ENCODE results near the gene C2CD4A. TPM values are rescaled to one million over a fixed set of nuclear protein-coding genes. Genes with fewer than 3 reads are reported as not detected.
A peak's percentile ranks its signal among the peaks of the same experiment; 100 is the strongest.
"Not testable (repeated sequence)": the region's sequence is repeated elsewhere in the genome, so short reads cannot be mapped to it uniquely, and the experiment has no call there.

The C2CD4A gene
- total and polyA plus RNA-seq, 4 experiments from 2014 or later, result 0.08 to 0.11 TPM; not detected in 2

DNA sequence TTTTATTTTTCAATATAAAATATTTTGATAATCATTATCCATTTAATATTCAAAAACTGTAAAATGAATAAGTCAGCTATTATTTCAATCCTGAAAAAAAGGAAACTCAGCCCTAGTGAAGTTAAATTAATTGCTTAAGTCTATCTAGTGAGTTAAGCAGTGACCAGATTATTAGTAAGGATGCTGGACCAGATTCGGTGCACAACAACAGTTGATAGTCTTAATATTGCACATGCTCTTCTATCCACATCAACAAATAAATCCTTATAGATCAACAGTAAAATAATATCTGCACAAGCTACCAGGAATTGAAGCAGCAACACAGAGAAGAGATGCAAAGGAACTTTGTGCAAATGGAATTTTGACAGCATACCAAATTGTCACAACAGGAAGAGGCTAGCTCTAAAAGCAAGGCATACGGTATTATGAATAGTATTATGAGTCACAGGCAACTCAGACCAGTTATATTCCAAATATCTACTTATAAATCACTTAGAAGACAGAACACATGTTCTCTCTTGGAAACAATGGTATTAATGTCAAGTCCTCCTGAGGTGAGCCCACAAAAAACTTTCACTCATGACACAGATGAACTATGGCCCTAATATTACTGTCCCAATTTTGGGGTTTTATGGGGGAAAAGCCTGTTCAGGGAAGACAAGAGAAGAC is 31.4 kb upstream of the C2CD4A start:
- Histone ChIP-seq H3K27me3 (ENCODE audit: insufficient read depth, low read length) (no peaks in the 10 kb centered on the region), H3K4me3 (ENCODE audit: low read length in 2 of 2) (no peak overlapping the region), H3K36me3 (ENCODE audit: insufficient read depth, low read length) (peaks cover 6% of the 10 kb centered on the region), H3K27ac (ENCODE audit: low read depth, low read length) (no peak overlapping the region), H3K4me1 (ENCODE audit: insufficient read depth, low read length) (peaks cover 10% of the 10 kb centered on the region), H3K9me3 (ENCODE audit: control insufficient read depth in 1 of 2, low read length in 2 of 2) (no peaks in the 10 kb centered on the region)
- DNase-seq, result no peak
- Mint-ChIP-seq H3K27ac (peak overlapping the region in 3 of 7 donors; percentile 5 to 62 (median 32)), H3K4me1 (peaks cover 7 to 18% (median 15%) of the 10 kb centered on the region in 4 donors), H3K4me3 (no peak overlapping the region), H3K9me3 (peaks cover 0 to 4% (median 0%) of the 10 kb centered on the region in 8 donors), H3K27me3 (no peaks in the 10 kb centered on the region), H3K36me3 (peaks cover 37 to 40% of the 10 kb centered on the region in 2 donors)
- POLR2A ChIA-PET (ENCODE audit: partially characterized antibody), result interaction anchor here (2.8 kb wide), 1 partner anchor 25 kb away, joined by 10 read pairs; the partner anchor contains the start of gene VPS13C
- CTCF ChIA-PET (ENCODE audit: partially characterized antibody), result interaction anchor here (0.9 to 1.1 kb wide), 2 partner anchors 25 to 32 kb away, joined by 3 read pairs; partner anchors contain the start of genes C2CD4A and VPS13C
- intact Hi-C loops (cut with micrococcal nuclease), result no loop called here

DNA sequence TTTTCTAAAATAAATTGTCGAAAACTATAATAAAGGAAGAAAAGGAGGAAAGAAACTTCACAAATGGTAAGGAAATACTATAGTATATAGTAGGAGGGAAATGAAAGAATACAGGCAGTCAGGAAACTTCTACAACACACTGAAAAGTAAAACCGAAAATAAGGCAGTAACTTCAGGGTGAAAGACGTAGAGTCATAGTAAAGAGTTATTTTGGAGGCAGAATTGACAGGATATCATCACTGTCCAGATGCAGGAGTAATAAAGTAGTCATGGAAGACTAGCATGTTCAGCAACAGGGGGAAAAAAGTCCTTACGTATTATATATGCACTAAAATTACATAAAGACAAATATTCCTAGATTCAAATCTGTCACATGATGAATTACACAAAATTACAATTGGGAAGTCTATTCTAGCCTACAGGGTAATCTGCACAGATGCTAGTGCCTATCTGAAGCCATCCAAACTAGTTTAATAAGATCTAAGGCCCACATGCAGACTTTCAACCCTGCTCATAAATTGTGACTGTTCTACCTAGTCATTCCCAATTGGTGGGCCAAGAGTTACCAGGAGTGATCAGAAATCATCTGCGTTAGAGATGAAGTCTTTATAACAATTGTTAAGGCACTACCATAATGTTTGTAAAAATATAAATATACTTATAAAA is 20.6 kb upstream of the C2CD4A start:
- Mint-ChIP-seq H3K4me3 (peak overlapping the region in 6 of 8 donors; percentile 3 to 67 (median 50)), H3K27me3 (no peaks in the 10 kb centered on the region), H3K36me3 (peaks cover 5 to 7% of the 10 kb centered on the region in 2 donors), H3K9me3 (peaks cover 0 to 4% (median 0%) of the 10 kb centered on the region in 8 donors), H3K27ac (peak overlapping the region in 6 of 7 donors; percentile 1 to 75 (median 36)), H3K4me1 (peaks cover 25 to 46% (median 27%) of the 10 kb centered on the region in 4 donors)
- Histone ChIP-seq H3K4me1 (ENCODE audit: insufficient read depth, low read length) (peaks cover 32% of the 10 kb centered on the region), H3K36me3 (ENCODE audit: insufficient read depth, low read length) (no peaks in the 10 kb centered on the region), H3K4me3 (ENCODE audit: low read length in 2 of 2) (no peak overlapping the region), H3K27ac (ENCODE audit: low read depth, low read length) (no peak overlapping the region), H3K27me3 (ENCODE audit: insufficient read depth, low read length) (no peaks in the 10 kb centered on the region), H3K9me3 (ENCODE audit: control insufficient read depth in 1 of 2, low read length in 2 of 2) (no peaks in the 10 kb centered on the region)
- no peak for DNase-seq
- ChIA-PET POLR2A (ENCODE audit: partially characterized antibody) (no interaction called here), CTCF (ENCODE audit: partially characterized antibody) (no interaction called here)
- intact Hi-C loops (cut with micrococcal nuclease), result loop anchor here (2.0 kb wide), 1 partner anchor 15 kb away; the partner anchor contains the start of gene VPS13C

DNA sequence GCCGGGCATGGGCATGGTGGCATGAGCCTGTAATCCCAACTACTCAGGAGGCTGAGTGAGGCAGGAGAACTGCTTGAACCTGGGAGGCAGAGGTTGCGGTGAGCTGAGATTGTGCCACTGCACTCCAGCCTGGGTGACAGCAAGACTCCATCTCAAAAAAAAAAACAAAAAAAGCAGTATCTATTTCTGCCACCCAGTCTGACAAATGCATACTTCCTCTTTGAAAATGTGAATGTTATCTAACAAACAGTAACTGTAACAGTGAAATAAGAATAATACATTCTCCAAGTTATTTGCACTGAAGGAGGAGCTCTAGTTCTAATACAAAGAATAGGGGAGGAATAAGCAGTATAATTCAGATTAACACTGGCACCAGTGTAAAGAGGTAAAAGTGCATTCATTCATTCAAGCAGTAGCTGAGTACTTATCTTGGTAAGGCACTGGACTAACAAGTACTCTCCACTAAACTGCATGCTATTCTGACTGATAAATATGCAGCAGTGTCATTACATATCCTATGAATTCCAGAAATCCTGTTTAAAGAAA is 19.4 kb upstream of the C2CD4A start:
- Histone ChIP-seq H3K4me3 (ENCODE audit: low read length in 2 of 2) (no peak overlapping the region), H3K4me1 (ENCODE audit: insufficient read depth, low read length) (peaks cover 37% of the 10 kb centered on the region), H3K36me3 (ENCODE audit: insufficient read depth, low read length) (no peaks in the 10 kb centered on the region), H3K27me3 (ENCODE audit: insufficient read depth, low read length) (no peaks in the 10 kb centered on the region), H3K9me3 (ENCODE audit: control insufficient read depth in 1 of 2, low read length in 2 of 2) (no peaks in the 10 kb centered on the region), H3K27ac (ENCODE audit: low read depth, low read length) (no peak overlapping the region)
- CTCF ChIA-PET (ENCODE audit: partially characterized antibody), result interaction anchor here (1.2 kb wide), 1 partner anchor 207 kb away, joined by 4 read pairs; no protein-coding TSS in a partner anchor
- H3K4me1 Mint-ChIP-seq, result peaks cover 27 to 53% (median 31%) of the 10 kb centered on the region in 4 donors
- H3K27me3 Mint-ChIP-seq, result no peaks in the 10 kb centered on the region
- POLR2A ChIA-PET (ENCODE audit: partially characterized antibody), result interaction anchor here (1.1 kb wide), 1 partner anchor 13 kb away, joined by 3 read pairs; the partner anchor contains the start of gene VPS13C
- H3K27ac Mint-ChIP-seq, result peak overlapping the region in 3 of 7 donors; percentile 23 to 60 (median 50)
- intact Hi-C loops (cut with micrococcal nuclease), result loop anchor here (2.0 kb wide), 1 partner anchor 13 kb away; the partner anchor contains the start of gene VPS13C
- H3K4me3 Mint-ChIP-seq, result peak overlapping the region in 1 of 8 donors; percentile 68
- peaks cover 5 to 7% of the 10 kb centered on the region in 2 donors for H3K36me3 Mint-ChIP-seq
- H3K9me3 Mint-ChIP-seq, result peaks cover 0 to 4% (median 0%) of the 10 kb centered on the region in 8 donors
- DNase-seq, result no peak

DNA sequence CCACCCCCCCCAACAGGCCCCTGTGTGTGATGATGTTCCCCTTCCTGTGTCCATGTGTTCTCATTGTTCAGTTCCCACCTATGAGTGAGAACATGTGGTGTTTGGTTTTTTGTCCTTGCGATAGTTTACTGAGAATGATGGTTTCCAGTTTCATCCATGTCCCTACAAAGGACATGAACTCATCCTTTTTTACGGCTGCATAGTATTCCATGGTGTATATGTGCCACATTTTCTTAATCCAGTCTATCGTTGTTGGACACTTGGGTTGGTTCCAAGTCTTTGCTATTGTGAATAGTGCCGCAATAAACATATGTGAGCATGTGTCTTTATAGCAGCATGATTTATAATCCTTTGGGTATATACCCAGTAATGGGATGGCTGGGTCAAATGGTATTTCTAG is 18.5 kb upstream of the C2CD4A start:
- H3K9me3 Mint-ChIP-seq; H3K36me3 ChIP-seq (ENCODE audit: insufficient read depth, low read length); H3K27ac ChIP-seq (ENCODE audit: low read depth, low read length); CTCF ChIA-PET (ENCODE audit: partially characterized antibody); intact Hi-C loops (cut with micrococcal nuclease); H3K4me3 Mint-ChIP-seq; H3K36me3 Mint-ChIP-seq; H3K27me3 Mint-ChIP-seq; H3K9me3 ChIP-seq (ENCODE audit: control insufficient read depth in 1 of 2, low read length in 2 of 2); H3K4me3 ChIP-seq (ENCODE audit: low read length in 2 of 2); DNase-seq; POLR2A ChIA-PET (ENCODE audit: partially characterized antibody); H3K27me3 ChIP-seq (ENCODE audit: insufficient read depth, low read length): not testable (repeated sequence)
- Mint-ChIP-seq H3K4me1 (peaks cover 28 to 60% (median 36%) of the 10 kb centered on the region in 4 donors), H3K27ac (peak overlapping the region in 1 of 7 donors; percentile 60)
- peaks cover 45% of the 10 kb centered on the region for H3K4me1 ChIP-seq (ENCODE audit: insufficient read depth, low read length)

DNA sequence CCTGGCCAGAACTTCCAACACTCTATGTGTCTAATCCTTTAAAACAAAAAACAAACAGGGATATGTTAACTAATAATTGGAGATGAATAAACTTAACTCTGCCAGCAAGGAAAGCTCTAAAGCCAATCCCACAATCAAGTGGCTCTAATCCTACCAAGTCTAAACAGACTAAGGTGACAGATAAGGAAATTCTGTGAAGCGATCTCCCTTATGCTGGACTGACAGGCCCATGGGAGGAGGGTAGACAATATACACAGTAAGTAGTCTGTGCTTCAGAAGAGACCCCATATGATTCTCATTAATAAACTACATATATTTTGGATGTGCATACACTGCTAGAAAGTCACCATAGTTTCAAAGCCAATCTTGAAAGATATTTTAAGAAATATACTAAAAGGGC is 16.7 kb upstream of the C2CD4A start:
- intact Hi-C loops (cut with micrococcal nuclease), result no loop called here
- H3K4me3 Mint-ChIP-seq, result no peak overlapping the region
- peaks cover 0 to 4% (median 0%) of the 10 kb centered on the region in 8 donors for H3K9me3 Mint-ChIP-seq
- H3K27ac ChIP-seq (ENCODE audit: low read depth, low read length), result no peak overlapping the region
- peaks cover 5 to 6% of the 10 kb centered on the region in 2 donors for H3K36me3 Mint-ChIP-seq
- DNase-seq, result no peak
- H3K27me3 Mint-ChIP-seq, result no peaks in the 10 kb centered on the region
- no peak overlapping the region for H3K4me3 ChIP-seq (ENCODE audit: low read length in 2 of 2)
- no peaks in the 10 kb centered on the region for H3K27me3 ChIP-seq (ENCODE audit: insufficient read depth, low read length)
- H3K4me1 Mint-ChIP-seq, result peaks cover 38 to 68% (median 50%) of the 10 kb centered on the region in 4 donors
- peak overlapping the region in 4 of 7 donors; percentile 9 to 72 (median 18) for H3K27ac Mint-ChIP-seq
- H3K9me3 ChIP-seq (ENCODE audit: control insufficient read depth in 1 of 2, low read length in 2 of 2), result no peaks in the 10 kb centered on the region
- CTCF ChIA-PET (ENCODE audit: partially characterized antibody), result no interaction called here
- no peaks in the 10 kb centered on the region for H3K36me3 ChIP-seq (ENCODE audit: insufficient read depth, low read length)
- H3K4me1 ChIP-seq (ENCODE audit: insufficient read depth, low read length), result peaks cover 50% of the 10 kb centered on the region
- POLR2A ChIA-PET (ENCODE audit: partially characterized antibody), result no interaction called here

DNA sequence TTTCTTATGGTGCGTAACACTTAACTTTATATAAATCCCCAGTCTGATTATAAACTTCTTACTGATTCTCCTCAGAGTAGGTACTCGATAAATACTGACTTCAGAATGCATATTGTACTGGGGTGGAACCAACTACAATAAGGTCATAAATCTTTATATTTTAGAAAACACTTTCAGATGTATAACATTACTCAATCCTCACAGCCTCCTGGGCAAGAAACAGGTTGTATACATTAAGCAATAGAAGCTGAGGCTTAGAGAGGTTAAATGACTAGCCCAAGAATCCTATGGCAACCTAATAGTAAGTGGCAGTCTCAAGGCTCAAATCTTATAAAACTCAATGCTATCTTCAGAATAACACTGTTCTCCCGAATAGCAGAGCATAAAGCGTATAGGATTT is 15.6 kb upstream of the C2CD4A start:
- Histone ChIP-seq H3K27ac (ENCODE audit: low read depth, low read length) (no peak overlapping the region), H3K4me1 (ENCODE audit: insufficient read depth, low read length) (peaks cover 47% of the 10 kb centered on the region), H3K4me3 (ENCODE audit: low read length in 2 of 2) (no peak overlapping the region), H3K27me3 (ENCODE audit: insufficient read depth, low read length) (no peaks in the 10 kb centered on the region), H3K9me3 (ENCODE audit: control insufficient read depth in 1 of 2, low read length in 2 of 2) (no peaks in the 10 kb centered on the region), H3K36me3 (ENCODE audit: insufficient read depth, low read length) (no peaks in the 10 kb centered on the region)
- Mint-ChIP-seq H3K27me3 (no peaks in the 10 kb centered on the region), H3K27ac (peak overlapping the region in 2 of 7 donors; percentile 1 to 9), H3K4me3 (peak overlapping the region in 1 of 8 donors; percentile 6), H3K4me1 (peaks cover 34 to 68% (median 48%) of the 10 kb centered on the region in 4 donors), H3K36me3 (peaks cover 5 to 6% of the 10 kb centered on the region in 2 donors), H3K9me3 (peaks cover 0 to 4% (median 0%) of the 10 kb centered on the region in 8 donors)
- CTCF ChIA-PET (ENCODE audit: partially characterized antibody), result interaction anchor here (0.7 kb wide), 1 partner anchor 15 kb away, joined by 3 read pairs; no protein-coding TSS in a partner anchor
- DNase-seq, result no peak
- POLR2A ChIA-PET (ENCODE audit: partially characterized antibody), result interaction anchor here (0.6 kb wide), 1 partner anchor 156 kb away, joined by 4 read pairs; no protein-coding TSS in a partner anchor
- intact Hi-C loops (cut with micrococcal nuclease), result no loop called here
